Naive thymus-derived CD8-positive, alpha-beta T cell (primary cell): ENCODE data around the gene THSD7B. TPM values are rescaled to one million over a fixed set of nuclear protein-coding genes. Genes with fewer than 3 reads are reported as not detected.

Experiments
- ATAC-seq, 2 donors: fragments of 150-1000 bp; cut with Tn5 transposase in 1 of 2; sonication (Bioruptor Pico), chemical (Tn5 transposase) in 1 of 2; 1 replicate in 1 of 2; 2 replicates in 1 of 2; pipeline ENCODE4 v1.10.0; 2021; ENCODE audit warnings: mild to moderate bottlenecking in 2 of 2, moderate library complexity in 2 of 2
- POLR2A ChIA-PET: fragments of 350-600 bp; sonication (Branson Sonifier 250); formaldehyde crosslinking; loops from one replicate; lab custom pipeline; 2021; ENCODE audit warnings: antibody characterized with exemption; lab: Charles Lee
- DNase-seq, 10 donors: peaks; one replicate each; pipeline versions ENCODE4 v3.0.0 to v3.0.0-alpha.2; 2020 to 2022
- H3K27ac Mint-ChIP-seq, 10 donors: one replicate each; pipeline ENCODE4 v1.8.0; 2020 to 2022; ENCODE audit warnings: mild to moderate bottlenecking in 10 of 10, mixed read lengths in 10 of 10, moderate library complexity in 4 of 10, inconsistent platforms in 1 of 10
- H3K27me3 Mint-ChIP-seq, 5 donors: one replicate each; pipeline ENCODE4 v1.8.0; 2021 to 2022; ENCODE audit warnings: mixed read lengths in 5 of 5
- H3K36me3 Mint-ChIP-seq, 3 donors: one replicate each; pipeline ENCODE4 v1.8.0; 2020 to 2022; ENCODE audit warnings: mixed read lengths in 3 of 3, mild to moderate bottlenecking in 2 of 3, inconsistent platforms in 1 of 3
- H3K4me1 Mint-ChIP-seq, 4 donors: one replicate each; pipeline ENCODE4 v1.8.0; 2021 to 2022; ENCODE audit warnings: mixed read lengths in 4 of 4
- H3K4me3 Mint-ChIP-seq, 10 donors: one replicate each; pipeline ENCODE4 v1.8.0; 2020 to 2022; ENCODE audit warnings: mild to moderate bottlenecking in 10 of 10, mixed read lengths in 10 of 10, moderate library complexity in 6 of 10, inconsistent platforms in 1 of 10
- H3K9me3 Mint-ChIP-seq, 9 donors: one replicate each; pipeline ENCODE4 v1.8.0; 2020 to 2022; ENCODE audit warnings: mixed read lengths in 9 of 9, mild to moderate bottlenecking in 3 of 9, inconsistent platforms in 1 of 9, moderate library complexity in 1 of 9
- polyA plus RNA-seq, 3 donors: library from polyadenylated mRNA; unstranded; fragments of 300-500 nt; fragmentation: Illumina TruSeq; gene quantifications; one replicate each; pipeline ENCODE4 v1.2.3, GENCODE V29; 2021
- total RNA-seq, 8 experiments: library from RNA in 2 of 8; stranded (reverse) in 2 of 8; gene quantifications; one replicate each; pipeline ENCODE4 v1.2.3 and lab custom pipeline; 2021 to 2026

THSD7B gene
- total and polyA plus RNA-seq, 5 experiments from 2014 or later: not detected

DNA sequence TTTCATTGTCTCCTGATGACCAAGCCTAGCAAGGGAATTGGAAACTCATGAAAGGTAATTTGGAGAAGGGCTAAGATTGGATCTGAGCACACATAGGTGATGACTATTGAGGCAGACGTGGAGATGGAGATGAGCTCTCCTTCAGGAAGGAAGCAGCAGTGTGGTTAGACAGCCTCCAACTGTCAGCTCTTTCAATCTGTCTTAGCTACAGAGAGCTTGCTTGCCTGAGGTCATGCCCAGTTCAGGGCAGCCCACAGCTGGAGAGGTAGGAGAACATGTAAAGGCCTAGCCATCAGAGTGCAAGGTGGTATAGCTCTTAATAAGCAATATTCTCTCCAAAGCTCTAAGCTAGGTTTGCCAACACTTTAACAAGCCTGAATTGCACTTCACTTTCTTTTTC, 79.2 kb downstream of the THSD7B start:
- POLR2A ChIA-PET: no interaction called here
- no peaks in the 10 kb centered on the region for H3K36me3 Mint-ChIP-seq
- no peaks in the 10 kb centered on the region for H3K4me1 Mint-ChIP-seq
- H3K27ac Mint-ChIP-seq: no peak overlapping the region
- no peaks in the 10 kb centered on the region for H3K9me3 Mint-ChIP-seq
- ATAC-seq (no peak), DNase-seq (no peak)
- H3K4me3 Mint-ChIP-seq: no peak overlapping the region
- peaks cover 0 to 13% (median 2%) of the 10 kb centered on the region in 5 donors for H3K27me3 Mint-ChIP-seq

GRCh38 chr2:136858656-136859055, 93.3 kb downstream of the THSD7B start:
- H3K9me3 Mint-ChIP-seq: no peaks in the 10 kb centered on the region
- no peaks in the 10 kb centered on the region for H3K36me3 Mint-ChIP-seq
- no peak overlapping the region for H3K27ac Mint-ChIP-seq
- H3K4me3 Mint-ChIP-seq: no peak overlapping the region
- ATAC-seq (no peak), DNase-seq (no peak)
- H3K4me1 Mint-ChIP-seq: no peaks in the 10 kb centered on the region
- peaks cover 0 to 25% (median 10%) of the 10 kb centered on the region in 5 donors for H3K27me3 Mint-ChIP-seq
- POLR2A ChIA-PET: no interaction called here

DNA sequence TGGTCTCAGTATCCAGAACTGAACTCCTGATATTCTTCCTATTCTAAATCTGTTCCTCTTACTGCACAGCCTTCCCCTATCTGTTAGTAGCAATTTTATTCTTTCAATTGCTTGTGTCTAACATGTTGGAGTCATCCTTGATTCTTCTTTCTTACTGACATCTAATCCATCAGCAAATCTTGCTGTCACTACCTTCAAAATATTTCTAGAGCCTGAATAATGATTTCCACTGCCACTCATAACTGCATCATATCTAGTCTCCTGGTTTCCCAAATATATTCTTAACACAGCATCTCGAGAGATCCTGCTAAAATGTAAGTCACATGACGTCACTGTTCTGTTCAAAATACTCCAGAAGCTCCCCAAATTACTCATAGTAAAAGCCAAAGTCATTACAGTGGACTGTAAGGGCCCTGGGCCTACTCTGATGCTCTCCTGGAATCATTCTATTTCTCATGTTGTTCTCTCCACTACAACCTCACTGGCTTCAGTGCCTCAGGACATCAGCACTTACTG, 95.2 kb downstream of the THSD7B start:
- DNase-seq: no peak
- peaks cover 0 to 25% (median 7%) of the 10 kb centered on the region in 5 donors for H3K27me3 Mint-ChIP-seq
- H3K9me3 Mint-ChIP-seq: no peaks in the 10 kb centered on the region
- no peak for ATAC-seq
- H3K4me1 Mint-ChIP-seq: no peaks in the 10 kb centered on the region
- POLR2A ChIA-PET: no interaction called here
- no peaks in the 10 kb centered on the region for H3K36me3 Mint-ChIP-seq
- H3K27ac Mint-ChIP-seq: no peak overlapping the region
- no peak overlapping the region for H3K4me3 Mint-ChIP-seq

GRCh38 chr2:136863468-136863867, 98.1 kb downstream of the THSD7B start:
- no peaks in the 10 kb centered on the region for H3K9me3 Mint-ChIP-seq
- DNase-seq (no peak), ATAC-seq (no peak)
- POLR2A ChIA-PET: no interaction called here
- H3K27me3 Mint-ChIP-seq: peaks cover 0 to 18% (median 0%) of the 10 kb centered on the region in 5 donors
- no peak overlapping the region for H3K4me3 Mint-ChIP-seq
- H3K36me3 Mint-ChIP-seq: no peaks in the 10 kb centered on the region
- no peaks in the 10 kb centered on the region for H3K4me1 Mint-ChIP-seq
- no peak overlapping the region for H3K27ac Mint-ChIP-seq

DNA sequence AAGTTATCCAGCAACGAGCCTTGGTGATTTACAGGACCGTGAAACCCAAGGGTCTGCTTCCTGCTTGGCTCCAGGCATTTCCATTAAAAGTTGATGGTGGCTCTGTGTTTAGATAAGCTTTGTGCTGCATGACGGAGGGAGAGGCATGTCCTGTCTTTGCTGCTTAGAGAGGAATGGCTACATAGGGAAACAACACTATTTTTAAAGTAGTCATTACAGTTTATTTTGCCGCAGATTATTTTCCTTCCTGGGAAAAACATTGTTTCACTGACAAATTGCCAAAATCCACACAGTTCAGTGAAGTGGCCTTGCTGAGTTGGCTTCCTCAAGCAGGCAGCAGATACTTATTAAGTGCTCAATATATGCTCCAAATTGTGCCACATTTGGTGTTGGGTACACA, 98.5 kb downstream of the THSD7B start:
- no peaks in the 10 kb centered on the region for H3K36me3 Mint-ChIP-seq
- ATAC-seq (no peak), DNase-seq (no peak)
- no peak overlapping the region for H3K27ac Mint-ChIP-seq
- H3K4me1 Mint-ChIP-seq: no peaks in the 10 kb centered on the region
- no peaks in the 10 kb centered on the region for H3K9me3 Mint-ChIP-seq
- H3K27me3 Mint-ChIP-seq: peaks cover 0 to 18% (median 0%) of the 10 kb centered on the region in 5 donors
- H3K4me3 Mint-ChIP-seq: no peak overlapping the region
- POLR2A ChIA-PET: no interaction called here

DNA sequence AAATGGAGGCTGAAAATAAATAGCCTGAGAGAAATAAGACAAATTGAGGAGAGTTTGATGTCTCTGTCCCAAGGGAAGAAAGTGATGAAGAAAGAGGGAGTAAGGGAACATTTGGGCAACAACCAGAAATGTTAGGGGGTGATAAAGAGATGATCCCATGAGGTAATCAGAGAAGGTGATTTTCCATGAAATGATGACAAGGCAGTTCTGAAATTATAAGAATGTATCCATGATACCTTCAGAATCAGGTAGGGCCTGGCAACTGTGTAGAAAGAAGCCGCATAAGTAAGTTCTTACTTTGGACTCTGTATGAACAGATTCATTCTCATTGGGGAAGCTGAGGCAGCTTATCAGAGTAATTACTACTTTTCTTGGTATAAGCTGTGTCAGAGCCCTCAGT, 106.1 kb downstream of the THSD7B start:
- H3K27ac Mint-ChIP-seq: no peak overlapping the region
- no peak overlapping the region for H3K4me3 Mint-ChIP-seq
- H3K36me3 Mint-ChIP-seq: no peaks in the 10 kb centered on the region
- POLR2A ChIA-PET: no interaction called here
- ATAC-seq: no peak
- no peak for DNase-seq
- no peaks in the 10 kb centered on the region for H3K4me1 Mint-ChIP-seq
- H3K9me3 Mint-ChIP-seq: peaks cover 0 to 10% (median 0%) of the 10 kb centered on the region in 9 donors
- H3K27me3 Mint-ChIP-seq: peaks cover 0 to 22% (median 6%) of the 10 kb centered on the region in 5 donors

- DNase-seq (no peak), ATAC-seq (no peak)
- Mint-ChIP-seq H3K27ac (no peak overlapping the region), H3K9me3 (peaks cover 0 to 10% (median 0%) of the 10 kb centered on the region in 9 donors), H3K27me3 (peaks cover 0 to 22% (median 6%) of the 10 kb centered on the region in 5 donors), H3K4me3 (no peak overlapping the region), H3K4me1 (no peaks in the 10 kb centered on the region), H3K36me3 (no peaks in the 10 kb centered on the region)
- POLR2A ChIA-PET: no interaction called here
These were observed 108.9 kb downstream of the THSD7B start for GRCh38 chr2:136874258-136874657.

- ATAC-seq (no peak), DNase-seq (no peak)
- no peak overlapping the region for H3K4me3 Mint-ChIP-seq
- H3K27ac Mint-ChIP-seq: no peak overlapping the region
- H3K9me3 Mint-ChIP-seq: peaks cover 0 to 15% (median 5%) of the 10 kb centered on the region in 9 donors
- POLR2A ChIA-PET: no interaction called here
- H3K4me1 Mint-ChIP-seq: peaks cover 0 to 1% (median 0%) of the 10 kb centered on the region in 4 donors
- no peaks in the 10 kb centered on the region for H3K36me3 Mint-ChIP-seq
- peaks cover 0 to 7% (median 0%) of the 10 kb centered on the region in 5 donors for H3K27me3 Mint-ChIP-seq
These were observed 125.8 kb downstream of the THSD7B start for GRCh38 chr2:136891100-136891499.

DNA sequence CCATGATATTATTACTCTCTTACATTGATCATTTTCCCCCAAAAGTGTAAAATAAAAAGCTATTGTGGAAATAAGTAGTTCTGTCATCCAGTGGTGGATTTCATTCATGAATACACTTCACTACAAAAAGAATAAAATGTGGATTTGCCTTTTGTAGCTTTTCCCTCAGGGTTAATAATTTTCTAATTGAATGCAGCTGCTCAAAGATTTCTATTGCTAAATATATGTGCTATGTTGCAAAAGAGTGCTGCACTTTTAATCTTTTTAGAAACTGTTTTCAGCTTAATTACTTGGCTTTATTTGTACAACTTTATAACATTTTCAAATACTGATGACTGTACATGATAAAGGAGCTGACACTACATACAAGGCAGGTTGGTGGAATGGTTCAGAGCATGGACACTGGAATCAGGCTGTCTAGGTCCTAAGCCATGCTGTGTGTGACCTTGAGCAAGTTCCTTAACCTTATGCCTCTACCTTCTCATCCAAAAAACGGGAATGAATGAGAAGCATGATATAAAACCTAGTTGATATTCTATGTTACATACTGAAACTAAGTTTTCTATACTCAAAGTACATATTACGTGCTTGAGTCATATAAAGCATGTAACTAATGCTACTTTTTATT, 128.8 kb downstream of the THSD7B start:
- peaks cover 0 to 10% (median 0%) of the 10 kb centered on the region in 9 donors for H3K9me3 Mint-ChIP-seq
- peaks cover 0 to 1% (median 0%) of the 10 kb centered on the region in 4 donors for H3K4me1 Mint-ChIP-seq
- POLR2A ChIA-PET: no interaction called here
- H3K4me3 Mint-ChIP-seq: no peak overlapping the region
- DNase-seq (no peak), ATAC-seq (no peak)
- H3K27me3 Mint-ChIP-seq: peaks cover 0 to 7% (median 0%) of the 10 kb centered on the region in 5 donors
- H3K27ac Mint-ChIP-seq: no peak overlapping the region
- H3K36me3 Mint-ChIP-seq: no peaks in the 10 kb centered on the region

- Mint-ChIP-seq H3K4me1 (no peaks in the 10 kb centered on the region), H3K36me3 (no peaks in the 10 kb centered on the region), H3K9me3 (peaks cover 0 to 5% (median 0%) of the 10 kb centered on the region in 9 donors), H3K27ac (no peak overlapping the region), H3K4me3 (no peak overlapping the region), H3K27me3 (peaks cover 0 to 7% (median 4%) of the 10 kb centered on the region in 5 donors)
- DNase-seq: no peak
- ATAC-seq: no peak
- POLR2A ChIA-PET: no interaction called here
These were observed 136.4 kb downstream of the THSD7B start for GRCh38 chr2:136901732-136902131.

DNA sequence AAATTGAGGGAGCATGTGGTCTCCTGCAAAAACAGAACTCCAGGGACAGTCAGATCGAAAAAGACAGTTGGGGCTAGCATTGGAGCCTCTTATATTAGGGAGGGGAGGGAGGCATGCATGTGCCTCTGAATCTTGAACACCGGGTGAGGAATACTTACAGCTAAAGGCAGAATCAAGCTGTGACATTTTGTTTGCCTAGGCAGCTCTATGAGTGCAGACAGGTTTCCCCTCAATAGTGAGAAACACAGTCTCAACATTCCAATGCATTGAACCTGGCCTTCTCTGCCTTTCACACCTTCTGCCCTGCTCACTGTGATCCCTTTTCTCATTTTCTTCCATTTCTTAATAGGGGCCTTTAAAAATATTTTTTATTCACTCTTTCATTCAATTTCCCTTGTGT, 140.4 kb downstream of the THSD7B start:
- peaks cover 0 to 3% (median 0%) of the 10 kb centered on the region in 9 donors for H3K9me3 Mint-ChIP-seq
- no peaks in the 10 kb centered on the region for H3K36me3 Mint-ChIP-seq
- DNase-seq (no peak), ATAC-seq (no peak)
- H3K4me1 Mint-ChIP-seq: no peaks in the 10 kb centered on the region
- H3K27me3 Mint-ChIP-seq: peaks cover 0 to 15% (median 4%) of the 10 kb centered on the region in 5 donors
- POLR2A ChIA-PET: no interaction called here
- H3K27ac Mint-ChIP-seq: no peak overlapping the region
- H3K4me3 Mint-ChIP-seq: no peak overlapping the region

GRCh38 chr2:136909777-136910176, 144.4 kb downstream of the THSD7B start:
- no peaks in the 10 kb centered on the region for H3K36me3 Mint-ChIP-seq
- POLR2A ChIA-PET: no interaction called here
- H3K9me3 Mint-ChIP-seq: peaks cover 0 to 9% (median 4%) of the 10 kb centered on the region in 9 donors
- H3K4me3 Mint-ChIP-seq: no peak overlapping the region
- H3K27me3 Mint-ChIP-seq: peaks cover 0 to 22% (median 5%) of the 10 kb centered on the region in 5 donors
- no peaks in the 10 kb centered on the region for H3K4me1 Mint-ChIP-seq
- no peak overlapping the region for H3K27ac Mint-ChIP-seq
- ATAC-seq (no peak), DNase-seq (no peak)

DNA sequence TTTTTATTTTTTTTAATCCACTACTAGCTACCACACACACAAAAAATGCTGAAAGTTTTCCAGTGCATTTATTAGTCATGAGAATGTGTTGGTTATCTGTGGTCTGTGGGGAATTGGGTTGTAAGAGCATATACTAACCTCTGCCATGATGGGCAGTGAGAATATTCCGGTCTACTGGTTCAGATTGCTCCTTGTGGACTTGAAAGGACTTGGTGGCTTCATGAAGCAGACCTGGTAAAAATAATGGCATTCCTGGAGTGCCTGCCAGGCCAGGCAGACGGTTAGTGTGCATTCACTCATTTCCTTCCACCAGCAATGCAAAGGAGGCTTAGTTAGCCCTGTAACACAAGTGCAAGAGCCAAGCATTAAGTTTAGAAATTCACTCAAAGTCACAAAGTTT, 150.8 kb downstream of the THSD7B start:
- no peak overlapping the region for H3K27ac Mint-ChIP-seq
- DNase-seq: no peak
- H3K4me1 Mint-ChIP-seq: no peaks in the 10 kb centered on the region
- H3K9me3 Mint-ChIP-seq: peaks cover 0 to 9% (median 4%) of the 10 kb centered on the region in 9 donors
- H3K36me3 Mint-ChIP-seq: no peaks in the 10 kb centered on the region
- no peak overlapping the region for H3K4me3 Mint-ChIP-seq
- ATAC-seq: no peak
- POLR2A ChIA-PET: interaction anchor here (0.6 kb wide), 1 partner anchor 17 kb away, joined by 3 read pairs; no protein-coding TSS in a partner anchor
- peaks cover 0 to 16% (median 3%) of the 10 kb centered on the region in 5 donors for H3K27me3 Mint-ChIP-seq
